HG02840 (cell line): ENCODE results near the gene CLUH.
"Not testable (repeated sequence)": the region's sequence is repeated elsewhere in the genome, so short reads cannot be mapped to it uniquely, and the experiment has no call there.

Experiments
- ATAC-seq: cut with Tn5 transposase; IDR thresholded peaks from one replicate; pipeline ENCODE4 v1.9.1; 2021; ENCODE audit warnings: mild to moderate bottlenecking, moderate library complexity, moderate number of reproducible peaks; ENCODE audit not compliant: unreplicated experiment, low FRiP score

The CLUH gene

DNA sequence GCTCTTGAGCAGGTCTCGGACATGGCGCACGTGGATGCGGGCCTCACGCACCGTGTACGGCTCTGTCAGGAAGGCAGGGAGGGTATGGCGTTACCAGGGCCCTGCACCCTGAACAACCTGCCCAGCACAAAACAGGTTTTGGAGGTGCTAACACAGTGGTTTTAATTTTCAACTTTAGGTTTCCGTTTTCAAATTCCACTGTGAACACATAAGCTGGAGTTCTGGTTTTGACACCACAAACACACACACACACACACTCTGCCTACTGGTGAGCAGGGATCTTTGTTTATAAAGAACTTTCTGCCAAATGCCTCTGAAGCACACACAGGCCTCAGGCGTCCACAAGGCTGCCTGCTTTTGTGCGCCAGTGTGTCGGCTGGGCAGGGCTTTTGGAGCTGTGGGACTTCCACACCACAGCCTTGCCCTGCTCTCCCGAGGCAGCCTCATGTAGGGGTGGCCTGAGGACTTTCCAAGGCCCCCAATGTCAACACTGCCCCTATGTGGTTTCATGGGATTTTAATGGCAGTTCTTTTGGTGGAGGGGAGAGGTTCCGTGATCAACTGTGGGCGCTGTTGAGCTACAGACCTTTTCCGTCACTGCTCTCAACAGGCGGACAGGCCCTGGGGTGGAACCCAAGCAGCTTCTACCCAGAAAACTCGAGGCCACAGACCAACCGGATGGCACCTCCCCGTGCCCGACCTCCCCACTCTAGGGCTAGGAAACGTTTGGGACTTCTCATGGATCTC, 9.4 kb downstream of the CLUH start:
- ATAC-seq: no peak

GRCh38 chr17:2701161-2701995, 10.2 kb downstream of the CLUH start:
- no peak for ATAC-seq

DNA sequence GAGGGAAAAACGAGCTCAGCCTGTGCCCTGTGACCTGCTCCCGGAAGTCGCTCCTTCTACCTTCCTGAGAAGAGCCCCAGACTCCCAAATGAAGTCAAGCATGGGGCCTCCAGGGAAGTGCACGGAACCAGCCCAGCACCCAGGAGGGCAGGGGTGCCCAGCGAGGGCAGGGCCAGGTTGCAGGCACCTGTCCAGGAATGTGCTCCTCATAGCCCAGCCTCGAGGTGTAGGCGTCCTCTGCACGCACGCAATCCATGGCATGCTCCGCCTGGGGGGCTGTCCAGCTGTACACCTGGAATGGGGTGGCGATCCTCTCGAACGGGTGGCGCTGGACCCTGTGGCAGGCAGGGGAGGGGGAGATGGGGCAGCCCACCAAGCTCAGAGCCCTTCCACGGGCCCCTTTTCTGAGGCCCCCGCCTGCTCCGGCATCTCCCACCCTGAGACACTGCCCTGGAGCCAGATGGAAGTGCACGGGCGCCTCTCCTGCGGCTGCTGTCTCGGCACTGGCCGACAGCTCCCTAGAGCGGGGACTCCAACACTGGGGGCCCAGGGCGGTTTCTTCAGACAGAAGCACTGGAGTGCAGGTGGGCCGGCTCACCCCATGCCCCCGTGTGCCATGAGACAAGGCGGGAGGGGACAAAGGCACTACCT, 10.9 kb downstream of the CLUH start:
- ATAC-seq: no peak

GRCh38 chr17:2700030-2700490, 11.5 kb downstream of the CLUH start:
- ATAC-seq: no peak

- ATAC-seq: not testable (repeated sequence)
Measured at GRCh38 chr17:2699216-2699805, 12.3 kb downstream of the CLUH start.

GRCh38 chr17:2697611-2698162, 13.9 kb downstream of the CLUH start:
- no peak for ATAC-seq

DNA sequence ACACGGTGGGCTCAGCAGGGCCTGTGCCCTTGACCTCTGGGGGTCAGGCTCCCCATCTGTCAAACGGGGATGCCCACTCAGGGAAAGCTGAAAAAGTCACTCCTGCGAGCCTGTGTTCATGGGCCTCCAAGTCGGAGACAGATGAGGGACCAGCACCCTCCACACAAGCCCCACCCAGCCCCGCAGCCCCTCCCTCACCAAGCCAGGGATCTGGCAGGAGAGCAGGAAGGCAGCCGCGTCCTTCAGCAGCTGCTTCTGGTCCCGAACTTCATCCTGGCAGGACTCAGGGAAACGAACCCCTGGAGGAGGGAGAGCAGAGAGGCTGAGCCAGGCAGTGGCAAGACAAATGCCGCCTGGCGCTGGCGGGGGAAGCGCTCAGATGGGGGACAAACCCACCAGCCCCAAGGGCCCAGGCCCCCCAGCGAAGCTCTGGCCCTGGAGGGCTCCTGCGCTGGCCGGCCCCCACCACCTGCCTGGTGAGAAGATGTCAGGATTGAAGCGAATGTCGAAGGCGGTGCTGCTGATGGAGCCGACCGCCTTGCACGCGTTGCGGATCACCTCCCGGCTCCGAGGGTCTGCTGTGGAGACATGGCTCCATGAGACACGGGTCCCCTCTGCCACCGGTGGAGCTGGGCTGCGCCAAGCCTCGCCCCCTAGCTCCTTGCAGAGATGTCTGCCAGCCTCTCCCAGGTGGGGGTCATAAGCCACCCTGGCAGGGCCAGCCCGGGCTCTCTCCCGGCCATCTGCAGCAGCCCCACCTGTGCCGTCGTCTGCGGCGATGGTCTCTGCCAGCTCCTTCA, 15.4 kb downstream of the CLUH start:
- ATAC-seq: no peak

GRCh38 chr17:2695243-2695960, 16.2 kb downstream of the CLUH start:
- no peak for ATAC-seq

- ATAC-seq: no peak
Measured at GRCh38 chr17:2694381-2695242, 17.0 kb downstream of the CLUH start.

- ATAC-seq: no peak
Measured at GRCh38 chr17:2693561-2694380, 17.8 kb downstream of the CLUH start.

DNA sequence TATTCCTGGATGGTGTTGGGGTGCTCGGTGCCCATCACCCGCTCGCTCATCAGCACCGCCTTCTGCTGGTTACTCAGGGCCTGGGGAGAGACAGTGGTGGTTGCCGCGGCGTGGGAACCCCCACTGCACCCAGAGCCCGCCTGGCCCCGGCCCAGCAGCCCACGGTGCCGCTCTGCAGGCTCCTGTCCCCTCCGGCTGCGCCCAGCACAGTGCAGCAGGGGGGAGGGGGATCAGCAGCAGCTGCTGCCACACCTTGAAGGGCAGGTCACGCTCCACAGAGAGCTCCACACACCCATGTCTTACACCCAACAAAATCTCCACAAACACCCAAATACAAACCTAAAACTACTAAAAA, 18.8 kb downstream of the CLUH start:
- no peak for ATAC-seq

GRCh38 chr17:2691965-2692780, 19.4 kb downstream of the CLUH start:
- ATAC-seq: no peak

- ATAC-seq: no peak
Measured at GRCh38 chr17:2691069-2691871, 20.3 kb downstream of the CLUH start.

DNA sequence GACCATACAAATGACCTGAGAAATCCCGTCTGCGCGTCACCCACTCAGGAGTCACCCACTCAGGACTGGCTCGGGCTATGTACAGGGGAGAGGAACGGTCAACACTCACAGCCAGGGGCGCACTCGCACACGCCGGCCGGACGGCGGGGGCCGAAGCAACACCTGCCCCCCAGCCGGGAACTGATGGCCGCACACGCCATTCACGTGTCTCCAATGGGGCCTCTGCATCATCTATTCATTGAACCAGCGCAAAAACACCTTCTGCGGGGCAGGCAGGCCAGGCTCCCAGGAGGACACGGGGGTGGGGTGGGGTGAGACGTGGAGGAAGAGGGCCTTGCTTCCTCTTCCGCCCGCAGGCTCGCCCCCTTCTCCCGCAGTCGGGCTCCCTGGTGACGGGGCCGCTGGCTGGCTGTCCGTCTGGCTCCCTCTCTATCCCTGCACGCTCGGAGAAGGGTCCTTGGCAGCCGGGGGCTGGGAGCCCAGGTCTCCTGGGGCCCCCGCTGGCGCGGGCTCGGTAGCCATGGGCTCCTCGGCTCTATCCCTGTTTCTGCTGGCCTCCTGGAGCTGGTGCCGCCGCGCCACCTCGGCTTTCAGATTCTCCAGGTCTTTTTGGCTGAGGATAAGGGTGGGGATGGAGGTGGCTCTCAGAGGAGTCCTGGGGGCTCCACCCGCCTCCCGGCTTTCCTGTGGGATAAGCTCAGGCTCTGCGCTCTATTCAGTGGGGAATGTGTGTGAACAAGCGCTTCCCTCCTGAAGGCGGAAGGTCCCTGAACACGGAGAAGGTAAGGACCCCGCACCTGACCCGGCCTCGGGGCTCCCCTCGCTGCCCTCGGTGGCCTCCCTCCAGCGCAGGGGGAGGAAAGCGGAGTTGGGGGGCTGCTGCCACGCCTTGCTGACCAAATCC, 21.1 kb downstream of the CLUH start:
- ATAC-seq: no peak
